GM23248 (cell line): ENCODE results near the gene HAGH.

Source experiments
- EZH2 ChIP-seq: fragments of 200-600 bp; sonication (generic); IDR thresholded peaks from 2 replicates; pipeline ENCODE4 v1.6.1; 2018; ENCODE audit warnings: antibody characterized with exemption, mild to moderate bottlenecking; ENCODE audit not compliant: insufficient read depth, poor library complexity, severe bottlenecking
- EZH2phosphoT487 ChIP-seq: fragments of 200-600 bp; sonication (generic); IDR thresholded peaks from 2 replicates; pipeline ENCODE4 v1.6.1; 2018; ENCODE audit warnings: antibody characterized with exemption, moderate library complexity, mild to moderate bottlenecking, low read depth; ENCODE audit not compliant: insufficient read depth

DNA sequence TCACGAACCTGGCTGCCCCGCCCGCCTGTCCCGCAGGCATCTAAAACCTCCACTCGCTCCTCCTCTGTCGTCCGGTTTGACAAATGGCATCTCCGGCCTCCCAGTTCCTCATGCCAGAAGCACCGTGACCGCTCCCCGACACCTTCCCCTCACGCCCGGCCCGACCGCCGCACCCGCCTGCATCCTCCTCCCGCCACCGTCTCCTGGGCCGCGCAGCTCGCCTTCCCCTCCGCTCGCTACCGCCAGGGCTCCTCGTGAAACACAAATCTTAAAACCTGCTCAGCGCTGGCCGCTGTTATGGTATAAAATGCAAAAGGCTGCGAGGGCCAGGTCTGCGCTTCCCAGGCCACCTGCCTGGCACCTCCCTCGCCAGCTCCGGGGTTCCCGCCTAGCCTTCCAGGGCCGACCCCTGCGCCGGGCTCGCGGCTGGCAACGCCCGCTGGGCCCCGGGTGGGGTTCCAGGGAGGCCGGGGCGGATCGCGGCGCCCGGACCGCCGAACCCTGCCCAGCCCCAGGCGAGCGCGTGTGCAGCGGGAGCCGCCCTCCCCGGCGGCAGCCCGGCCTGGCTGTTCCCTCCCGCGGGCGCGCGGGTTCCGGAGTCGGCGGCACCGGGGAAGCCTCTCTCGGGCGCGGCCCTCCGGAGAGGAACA lies 44.7 kb downstream of the HAGH start:
- TF ChIP-seq EZH2phosphoT487 (no peak), EZH2 (no peak)
